ENCODE results near the gene PPP1R18.

DNA sequence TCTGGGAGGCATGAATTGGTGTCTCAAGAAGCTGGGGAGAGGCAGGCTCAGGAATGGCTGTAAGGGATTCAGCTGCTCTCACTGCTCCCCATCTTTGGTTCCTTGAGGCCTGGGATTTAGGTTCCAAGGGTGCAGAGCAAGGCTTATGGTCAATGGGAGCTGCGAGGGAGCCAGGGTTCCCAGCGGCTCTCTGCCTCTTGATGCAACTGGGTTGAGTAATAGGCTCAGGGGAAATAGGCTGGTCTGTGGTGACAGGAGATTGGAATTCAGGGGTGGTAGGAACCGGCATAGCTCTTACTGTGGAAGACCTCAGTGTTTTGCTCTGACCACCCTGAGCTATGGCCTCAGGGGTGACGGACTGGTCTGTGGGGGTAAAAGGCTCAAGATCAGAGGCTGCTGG, 17.4 kb upstream of the PPP1R18 start:
- TF ChIP-seq, protein P1, sequence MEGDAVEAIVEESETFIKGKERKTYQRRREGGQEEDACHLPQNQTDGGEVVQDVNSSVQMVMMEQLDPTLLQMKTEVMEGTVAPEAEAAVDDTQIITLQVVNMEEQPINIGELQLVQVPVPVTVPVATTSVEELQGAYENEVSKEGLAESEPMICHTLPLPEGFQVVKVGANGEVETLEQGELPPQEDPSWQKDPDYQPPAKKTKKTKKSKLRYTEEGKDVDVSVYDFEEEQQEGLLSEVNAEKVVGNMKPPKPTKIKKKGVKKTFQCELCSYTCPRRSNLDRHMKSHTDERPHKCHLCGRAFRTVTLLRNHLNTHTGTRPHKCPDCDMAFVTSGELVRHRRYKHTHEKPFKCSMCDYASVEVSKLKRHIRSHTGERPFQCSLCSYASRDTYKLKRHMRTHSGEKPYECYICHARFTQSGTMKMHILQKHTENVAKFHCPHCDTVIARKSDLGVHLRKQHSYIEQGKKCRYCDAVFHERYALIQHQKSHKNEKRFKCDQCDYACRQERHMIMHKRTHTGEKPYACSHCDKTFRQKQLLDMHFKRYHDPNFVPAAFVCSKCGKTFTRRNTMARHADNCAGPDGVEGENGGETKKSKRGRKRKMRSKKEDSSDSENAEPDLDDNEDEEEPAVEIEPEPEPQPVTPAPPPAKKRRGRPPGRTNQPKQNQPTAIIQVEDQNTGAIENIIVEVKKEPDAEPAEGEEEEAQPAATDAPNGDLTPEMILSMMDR (IDR thresholded peaks at IDR 0.05): no peak
- no peak for TF ChIP-seq POLR2A (IDR thresholded peaks at IDR 0.05)

All from uterus (tissue), 2 donors.